Measurements from ENCODE around the gene MMP24OS.
"Not testable (repeated sequence)": the region's sequence is repeated elsewhere in the genome, so short reads cannot be mapped to it uniquely, and the experiment has no call there.

Gene MMP24OS

DNA sequence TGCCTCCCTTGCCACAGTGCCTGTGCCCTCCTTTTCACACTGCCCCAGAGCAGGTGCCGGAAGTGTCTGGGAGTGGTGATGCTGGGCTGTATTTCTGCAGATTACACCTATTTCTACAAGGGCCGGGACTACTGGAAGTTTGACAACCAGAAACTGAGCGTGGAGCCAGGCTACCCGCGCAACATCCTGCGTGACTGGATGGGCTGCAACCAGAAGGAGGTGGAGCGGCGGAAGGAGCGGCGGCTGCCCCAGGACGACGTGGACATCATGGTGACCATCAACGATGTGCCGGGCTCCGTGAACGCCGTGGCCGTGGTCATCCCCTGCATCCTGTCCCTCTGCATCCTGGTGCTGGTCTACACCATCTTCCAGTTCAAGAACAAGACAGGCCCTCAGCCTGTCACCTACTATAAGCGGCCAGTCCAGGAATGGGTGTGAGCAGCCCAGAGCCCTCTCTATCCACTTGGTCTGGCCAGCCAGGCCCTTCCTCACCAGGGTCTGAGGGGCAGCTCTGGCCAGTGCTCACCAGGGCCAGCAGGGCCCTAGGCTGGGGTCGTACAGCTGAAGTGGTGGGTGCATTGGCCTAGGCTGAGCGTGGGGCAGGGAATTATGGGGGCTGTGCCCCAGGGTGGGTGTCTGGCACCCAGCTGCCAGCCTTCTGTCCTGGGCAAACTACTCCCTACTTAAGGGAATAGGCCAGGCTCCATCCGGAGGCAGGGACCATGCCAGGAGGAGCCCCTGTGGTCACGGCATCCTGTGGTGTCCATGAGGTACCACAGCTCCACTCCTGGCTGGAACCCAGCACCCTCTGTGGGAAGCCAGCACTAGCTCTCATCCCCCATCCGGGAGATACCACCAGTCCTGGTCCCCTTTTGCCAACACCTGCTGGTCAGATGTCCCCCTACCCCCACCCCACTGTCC is 3.5 kb downstream of the MMP24OS start:
- no peak for DNase-seq (ENCODE audit: low read depth in 1 of 2, low spot score in 1 of 2)
- no peak for TF ChIP-seq JUND (IDR thresholded peaks at IDR 0.05; ENCODE audit: low read depth)
- in situ Hi-C loops (cut with HindIII; ENCODE audit: low pct_unique_long_range_greater_than_20kb, low sequenced_read_pairs): no loop called here

GRCh38 chr20:35273449-35274171 is 4.3 kb downstream of the MMP24OS start:
- DNase-seq (ENCODE audit: low read depth in 1 of 2, low spot score in 1 of 2): peak in 1 of 2 experiments; percentile 78
- in situ Hi-C loops (cut with HindIII; ENCODE audit: low pct_unique_long_range_greater_than_20kb, low sequenced_read_pairs): no loop called here
- TF ChIP-seq JUND (IDR thresholded peaks at IDR 0.05; ENCODE audit: low read depth): no peak

GRCh38 chr20:35271904-35272303 is 6.0 kb downstream of the MMP24OS start:
- TF ChIP-seq JUND (IDR thresholded peaks at IDR 0.05; ENCODE audit: low read depth): no peak
- in situ Hi-C loops (cut with HindIII; ENCODE audit: low pct_unique_long_range_greater_than_20kb, low sequenced_read_pairs): no loop called here
- DNase-seq (ENCODE audit: low read depth in 1 of 2, low spot score in 1 of 2): no peak

GRCh38 chr20:35271073-35271882 is 6.6 kb downstream of the MMP24OS start:
- no peak for TF ChIP-seq JUND (IDR thresholded peaks at IDR 0.05; ENCODE audit: low read depth)
- in situ Hi-C loops (cut with HindIII; ENCODE audit: low pct_unique_long_range_greater_than_20kb, low sequenced_read_pairs): no loop called here
- DNase-seq (ENCODE audit: low read depth in 1 of 2, low spot score in 1 of 2): peak in 1 of 2 experiments; percentile 56

DNA sequence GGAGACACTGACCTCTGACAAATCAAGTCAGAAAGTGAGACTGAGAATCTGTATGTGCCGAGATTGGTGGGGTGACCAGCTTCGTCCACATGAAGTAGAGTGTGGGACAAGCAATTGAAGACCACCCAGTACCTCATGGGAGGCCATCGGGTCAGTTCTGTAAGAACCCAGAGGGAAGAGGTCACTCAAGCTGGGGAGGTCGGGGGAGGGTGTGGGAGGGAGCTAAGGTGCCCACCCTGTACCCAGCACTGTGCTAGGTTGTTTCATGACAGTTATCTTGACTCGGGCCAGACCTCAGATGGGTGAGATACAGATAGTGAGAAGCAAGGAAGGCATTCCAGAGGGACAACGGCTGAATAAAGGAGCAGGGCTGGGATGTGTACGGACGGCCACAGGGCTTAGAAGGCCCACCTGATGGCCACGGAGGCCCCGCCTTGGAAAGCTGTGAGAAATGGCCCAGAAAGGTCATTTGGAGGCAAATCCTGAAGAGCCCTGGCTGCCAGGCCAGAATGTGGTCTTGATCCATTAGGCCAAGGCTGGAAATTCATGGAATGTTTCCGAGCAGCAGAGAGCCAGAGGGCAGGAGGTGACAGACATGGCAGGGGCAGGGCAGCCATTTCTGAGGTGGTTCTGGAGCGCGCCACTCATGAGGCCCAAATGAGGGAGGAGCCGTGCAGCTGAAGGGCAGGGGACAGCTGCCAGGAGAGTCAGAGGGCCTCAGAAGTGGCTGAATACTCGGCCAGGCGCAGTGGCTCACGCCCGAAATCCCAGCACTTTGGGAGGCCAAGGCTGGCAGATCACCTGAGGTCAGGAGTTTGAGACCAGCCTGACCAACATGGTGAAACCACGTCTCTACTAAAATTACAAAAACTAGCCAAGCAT is 7.7 kb downstream of the MMP24OS start:
- in situ Hi-C loops (cut with HindIII; ENCODE audit: low pct_unique_long_range_greater_than_20kb, low sequenced_read_pairs): no loop called here
- DNase-seq (ENCODE audit: low read depth in 1 of 2, low spot score in 1 of 2): no peak
- no peak for TF ChIP-seq JUND (IDR thresholded peaks at IDR 0.05; ENCODE audit: low read depth)

DNA sequence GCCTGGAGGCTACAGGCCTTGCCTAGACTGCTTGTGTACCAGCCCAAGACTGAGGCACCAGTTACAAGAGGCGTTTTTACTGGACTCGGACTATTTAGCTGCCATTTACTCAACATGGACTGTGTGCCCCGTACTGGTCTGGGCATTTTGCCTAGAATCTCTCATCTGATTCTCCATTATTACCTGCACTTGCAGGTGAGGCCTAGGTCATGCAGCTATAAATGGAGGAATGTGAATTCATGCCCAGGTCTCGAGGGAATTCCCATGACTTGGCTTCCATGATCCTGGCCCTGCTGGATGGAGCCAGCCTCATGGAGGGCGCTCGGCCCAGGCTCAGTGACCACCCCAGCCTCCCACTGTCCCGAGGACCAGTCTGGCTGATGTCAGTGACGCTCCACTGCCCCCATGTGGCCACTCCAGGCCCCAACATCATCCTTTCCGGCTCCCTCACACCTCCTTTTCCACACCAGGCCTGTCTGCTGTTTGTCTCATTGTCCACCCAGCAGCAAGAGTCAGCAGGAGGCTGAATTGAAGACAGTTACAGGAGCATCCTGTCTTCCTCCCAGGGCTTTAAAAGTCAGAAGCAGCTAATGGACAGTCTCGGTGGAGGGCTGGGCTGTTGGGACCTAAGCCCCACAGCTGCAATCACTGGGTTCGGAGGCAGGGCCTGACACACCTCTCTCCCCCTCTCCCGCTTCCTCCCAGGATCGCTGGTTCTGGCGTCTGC is 8.7 kb downstream of the MMP24OS start:
- TF ChIP-seq JUND (IDR thresholded peaks at IDR 0.05; ENCODE audit: low read depth): no peak
- DNase-seq (ENCODE audit: low read depth in 1 of 2, low spot score in 1 of 2): peak; percentile 67 to 78
- in situ Hi-C loops (cut with HindIII; ENCODE audit: low pct_unique_long_range_greater_than_20kb, low sequenced_read_pairs): no loop called here

- DNase-seq (ENCODE audit: low read depth in 1 of 2, low spot score in 1 of 2): no peak
- TF ChIP-seq JUND (IDR thresholded peaks at IDR 0.05; ENCODE audit: low read depth): no peak
- in situ Hi-C loops (cut with HindIII; ENCODE audit: low pct_unique_long_range_greater_than_20kb, low sequenced_read_pairs): no loop called here
Measured at GRCh38 chr20:35267092-35267491, 10.8 kb downstream of the MMP24OS start.

- in situ Hi-C loops (cut with HindIII; ENCODE audit: low pct_unique_long_range_greater_than_20kb, low sequenced_read_pairs): no loop called here
- TF ChIP-seq JUND (IDR thresholded peaks at IDR 0.05; ENCODE audit: low read depth): no peak
- DNase-seq (ENCODE audit: low read depth in 1 of 2, low spot score in 1 of 2): peak in 1 of 2 experiments; percentile 48
Measured at GRCh38 chr20:35264755-35265154, 13.2 kb downstream of the MMP24OS start.

DNA sequence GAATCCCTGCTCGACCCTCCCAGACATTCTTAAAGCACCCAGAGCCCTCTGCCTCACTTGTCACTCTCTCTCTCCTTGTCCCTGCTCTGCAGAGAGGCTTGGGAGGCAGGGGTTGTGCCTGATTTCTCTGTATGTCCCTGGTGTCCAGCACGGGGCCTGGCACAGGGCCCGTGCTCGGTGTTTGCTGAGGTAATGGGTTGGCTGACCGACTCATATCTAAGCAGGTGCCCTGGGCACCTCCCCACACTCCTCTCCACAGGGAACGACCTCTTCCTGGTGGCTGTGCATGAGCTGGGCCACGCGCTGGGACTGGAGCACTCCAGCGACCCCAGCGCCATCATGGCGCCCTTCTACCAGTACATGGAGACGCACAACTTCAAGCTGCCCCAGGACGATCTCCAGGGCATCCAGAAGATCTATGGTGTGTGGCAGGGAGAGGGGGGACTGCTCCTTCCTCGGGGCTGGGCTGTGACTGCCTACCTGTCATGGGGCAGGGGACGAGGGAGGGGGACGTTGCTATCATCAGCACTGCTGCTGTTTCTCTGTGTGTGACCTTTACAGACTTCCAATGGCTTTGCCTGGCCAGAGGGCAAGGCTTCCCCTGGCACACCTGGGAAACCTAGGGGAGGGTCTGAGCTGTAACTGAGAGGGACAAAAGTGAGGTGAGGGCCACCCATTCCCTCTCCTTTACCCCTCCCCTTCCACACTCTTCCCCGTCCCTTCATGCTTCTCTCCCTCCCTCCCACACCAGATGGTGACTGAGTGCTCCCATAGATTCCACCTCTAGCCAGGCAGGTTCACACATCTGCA is 14.2 kb downstream of the MMP24OS start:
- no peak for TF ChIP-seq JUND (IDR thresholded peaks at IDR 0.05; ENCODE audit: low read depth)
- in situ Hi-C loops (cut with HindIII; ENCODE audit: low pct_unique_long_range_greater_than_20kb, low sequenced_read_pairs): no loop called here
- DNase-seq (ENCODE audit: low read depth in 1 of 2, low spot score in 1 of 2): no peak

DNA sequence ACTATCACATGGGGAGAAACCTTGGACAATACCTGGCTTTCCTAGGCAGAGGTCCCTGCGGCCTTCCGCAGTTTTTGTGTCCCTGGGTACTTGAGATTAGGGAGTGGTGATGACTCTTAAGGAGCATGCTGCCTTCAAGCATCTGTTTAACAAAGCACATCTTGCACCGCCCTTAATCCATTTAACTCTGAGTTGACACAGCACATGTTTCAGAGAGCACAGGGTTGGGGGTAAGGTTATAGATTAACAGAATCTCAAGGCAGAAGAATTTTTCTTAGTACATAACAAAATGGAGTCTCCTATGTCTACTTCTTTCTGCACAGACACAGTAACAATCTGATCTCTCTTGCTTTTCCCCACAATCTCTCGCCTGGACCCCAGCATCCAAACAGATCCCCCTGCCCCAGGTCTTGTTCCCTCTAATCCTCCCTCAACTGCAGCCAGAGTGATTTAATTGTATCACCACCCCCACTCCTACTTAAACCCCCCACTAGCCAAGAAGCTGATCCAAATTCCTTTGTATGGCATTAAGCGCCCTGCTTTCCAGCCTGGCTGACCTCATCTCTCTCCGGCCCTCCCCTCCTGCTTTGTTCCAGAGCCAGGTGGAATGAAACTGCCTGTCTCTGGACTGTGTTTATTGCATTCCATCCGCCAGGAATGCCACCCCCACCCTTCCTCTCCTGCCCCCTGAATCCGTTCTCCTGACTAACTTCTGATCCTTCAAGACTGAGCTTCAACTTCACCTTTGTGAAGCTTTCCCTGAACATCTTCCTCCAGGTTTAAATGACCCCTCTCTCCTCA is 15.0 kb downstream of the MMP24OS start:
- DNase-seq (ENCODE audit: low read depth in 1 of 2, low spot score in 1 of 2); in situ Hi-C loops (cut with HindIII; ENCODE audit: low pct_unique_long_range_greater_than_20kb, low sequenced_read_pairs): not testable (repeated sequence)

GRCh38 chr20:35262321-35262720 is 15.6 kb downstream of the MMP24OS start:
- DNase-seq (ENCODE audit: low read depth in 1 of 2, low spot score in 1 of 2); in situ Hi-C loops (cut with HindIII; ENCODE audit: low pct_unique_long_range_greater_than_20kb, low sequenced_read_pairs): not testable (repeated sequence)
